AG04449 (cell line): ENCODE measurements around the gene BMP7.

Source experiments
- CTCF ChIA-PET: fragments of 350-600 bp; formaldehyde crosslinking; extraction: SDS; loops from one replicate; lab custom pipeline; 2021; ENCODE audit warnings: antibody characterized with exemption; lab: Yijun Ruan, JAX
- POLR2A ChIA-PET: fragments of 400-600, 350-600 bp; formaldehyde crosslinking; extraction: SDS; loops from one replicate; lab custom pipeline; 2020; ENCODE audit warnings: antibody characterized with exemption, inconsistent platforms; lab: Yijun Ruan, JAX
- DNase-seq: peaks from one replicate; pipeline ENCODE4 v3.0.0-alpha.2; 2010; ENCODE audit warnings: low read depth, low spot score
- H3K4me3 ChIP-seq: 2 replicates; pipeline ENCODE4 v1.5.1; 2011; ENCODE audit warnings: low read depth, mild to moderate bottlenecking, control low read depth, low read length
- CTCF ChIP-seq: IDR thresholded peaks from one replicate; pipeline ENCODE4 v1.5.1; 2011; ENCODE audit warnings: mild to moderate bottlenecking, moderate library complexity, low read length, control low read depth, inconsistent platforms; ENCODE audit not compliant: insufficient read depth; ENCODE audit errors: missing control alignments

BMP7 gene

GRCh38 chr20:57122536-57123489 lies 143.6 kb downstream of the BMP7 start:
- DNase-seq = no peak
- ChIA-PET CTCF (no interaction called here), POLR2A (no interaction called here)
- H3K4me3 ChIP-seq = no peak overlapping the region
- TF ChIP-seq CTCF = no peak

- ChIA-PET POLR2A (no interaction called here), CTCF (no interaction called here)
- no peak for DNase-seq
- TF ChIP-seq CTCF = no peak
- no peak overlapping the region for H3K4me3 ChIP-seq
Observed at GRCh38 chr20:57118964-57119363, 147.5 kb downstream of the BMP7 start.
